ENCODE data around the gene TBCD.

GRCh38 chr17:82931699-82932517 lies 180.0 kb downstream of the TBCD start:
- TF ChIP-seq CTCF (IDR thresholded peaks at IDR 0.05; ENCODE audit: low read length), result no peak
- TF ChIP-seq EZH2 (optimal IDR thresholded peaks at IDR 0.05; ENCODE audit: low read depth, low read length), result no peak
- TF ChIP-seq EZH2phosphoT487 (IDR thresholded peaks at IDR 0.05; ENCODE audit: low read length), result no peak
